Mesenchymal stem cell (in vitro differentiated cells and primary cell): ENCODE results near the gene FAM118A.

Experiments
- DNase-seq: peaks from one replicate; pipeline ENCODE4 v3.0.0-alpha.2; 2013
- H2AFZ ChIP-seq: one replicate; pipeline ENCODE4 v1.6.1; 2013; ENCODE audit warnings: low read depth, mild to moderate bottlenecking, control low read depth, inconsistent platforms, low read length, moderate library complexity
- H2AK5ac ChIP-seq: 2 replicates; pipeline ENCODE4 v1.6.1; 2013; ENCODE audit warnings: low read length, moderate library complexity, mild to moderate bottlenecking, inconsistent platforms; ENCODE audit not compliant: severe bottlenecking
- H2BK120ac ChIP-seq: one replicate; pipeline ENCODE4 v1.6.1; 2013; ENCODE audit warnings: low read depth, mild to moderate bottlenecking, inconsistent platforms, low read length, moderate library complexity
- H2BK12ac ChIP-seq, 2 experiments: one replicate each; pipeline ENCODE4 v1.6.1; 2013; ENCODE audit warnings: inconsistent platforms in 2 of 2, low read length in 2 of 2, mild to moderate bottlenecking in 2 of 2, moderate library complexity in 2 of 2, control low read depth in 1 of 2
- H2BK15ac ChIP-seq: one replicate; pipeline ENCODE4 v1.6.1; 2013; ENCODE audit warnings: mild to moderate bottlenecking, low read depth, inconsistent platforms; ENCODE audit not compliant: poor library complexity, severe bottlenecking
- H2BK5ac ChIP-seq: 2 replicates; pipeline ENCODE4 v1.6.1; 2013; ENCODE audit warnings: low read depth, mild to moderate bottlenecking, low read length, control low read depth, inconsistent platforms; ENCODE audit not compliant: poor library complexity, severe bottlenecking
- H3K14ac ChIP-seq, 2 experiments: one replicate each; pipeline ENCODE4 v1.6.1; 2013; ENCODE audit warnings: inconsistent platforms in 2 of 2, low read length in 2 of 2, control low read depth in 1 of 2, mild to moderate bottlenecking in 1 of 2, moderate library complexity in 1 of 2
- H3K18ac ChIP-seq, 2 experiments: one replicate each; pipeline ENCODE4 v1.6.1; 2013; ENCODE audit warnings: inconsistent platforms in 2 of 2, low read length in 2 of 2, control low read depth in 1 of 2, low read depth in 1 of 2, mild to moderate bottlenecking in 1 of 2
- H3K23ac ChIP-seq, 2 experiments: one replicate each; pipeline ENCODE4 v1.6.1; 2013; ENCODE audit warnings: inconsistent platforms in 2 of 2, low read length in 2 of 2, mild to moderate bottlenecking in 2 of 2, moderate library complexity in 2 of 2, control low read depth in 1 of 2
- H3K27ac ChIP-seq: 2 replicates; pipeline ENCODE4 v1.5.1; 2013; ENCODE audit warnings: mild to moderate bottlenecking, moderate library complexity, low read length, control low read depth, inconsistent platforms; ENCODE audit not compliant: poor library complexity, severe bottlenecking
- H3K27me3 ChIP-seq, 2 experiments: 2 replicates each; pipeline versions ENCODE4 v1.6.1 to v1.7.0; 2013; ENCODE audit warnings: low read length in 2 of 2, mild to moderate bottlenecking in 2 of 2, moderate library complexity in 2 of 2, control low read depth in 1 of 2, inconsistent platforms in 1 of 2; ENCODE audit not compliant: control insufficient read depth in 1 of 2, insufficient read depth in 1 of 2
- H3K36me3 ChIP-seq, 2 experiments: 2 replicates each; pipeline versions ENCODE4 v1.6.1 to v1.7.0; 2013; ENCODE audit warnings: low read length in 2 of 2, control low read depth in 1 of 2, inconsistent platforms in 1 of 2, low read depth in 1 of 2, mild to moderate bottlenecking in 1 of 2; ENCODE audit not compliant: insufficient read depth in 2 of 2, control insufficient read depth in 1 of 2
- H3K4ac ChIP-seq, 2 experiments: one replicate each; pipeline ENCODE4 v1.6.1; 2013; ENCODE audit warnings: inconsistent platforms in 2 of 2, low read length in 2 of 2, mild to moderate bottlenecking in 2 of 2, moderate library complexity in 2 of 2, control low read depth in 1 of 2, low read depth in 1 of 2
- H3K4me1 ChIP-seq: 2 replicates; pipeline ENCODE4 v1.6.1; 2013; ENCODE audit warnings: low read depth, low read length, control low read depth; ENCODE audit not compliant: control insufficient read depth, insufficient read depth
- H3K4me2 ChIP-seq: 2 replicates; pipeline ENCODE4 v1.6.1; 2013; ENCODE audit warnings: low read length, mild to moderate bottlenecking, inconsistent platforms; ENCODE audit not compliant: poor library complexity, severe bottlenecking
- H3K4me3 ChIP-seq, 2 experiments: 2 replicates each; pipeline versions ENCODE4 v1.5.1 to v1.7.0; 2013; ENCODE audit warnings: low read length in 2 of 2, mild to moderate bottlenecking in 2 of 2, control low read depth in 1 of 2, low read depth in 1 of 2; ENCODE audit not compliant: insufficient read depth in 1 of 2
- H3K79me1 ChIP-seq: replicated peaks from 2 replicates; pipeline ENCODE4 v1.6.1; 2013; ENCODE audit warnings: mild to moderate bottlenecking, control low read depth, low read length, inconsistent platforms; ENCODE audit not compliant: poor library complexity, severe bottlenecking
- H3K9ac ChIP-seq: 2 replicates; pipeline ENCODE4 v1.7.0; 2013; ENCODE audit warnings: mild to moderate bottlenecking, low read length, moderate library complexity
- H3K9me3 ChIP-seq: 2 replicates; pipeline ENCODE4 v1.7.0; 2013; ENCODE audit warnings: mild to moderate bottlenecking, low read length; ENCODE audit not compliant: control insufficient read depth
- H4K8ac ChIP-seq: one replicate; pipeline ENCODE4 v1.6.1; 2013; ENCODE audit warnings: inconsistent platforms, mild to moderate bottlenecking, low read length, moderate library complexity
- H4K91ac ChIP-seq: one replicate; pipeline ENCODE4 v1.6.1; 2013; ENCODE audit warnings: mild to moderate bottlenecking, low read length, inconsistent platforms
- WGBS: methylation state at CpG from one replicate; pipeline ENCODE4 v1.1.7; 2013; ENCODE audit warnings: mixed read lengths; 5-methylcytosine and 5-hydroxymethylcytosine counted together

Gene FAM118A

GRCh38 chr22:45305456-45306075 lies 4.2 kb upstream of the FAM118A start:
- no peak overlapping the region for H2AK5ac ChIP-seq
- H2BK15ac ChIP-seq, result no peak overlapping the region
- H3K4me2 ChIP-seq, result no peak overlapping the region
- no peaks in the 10 kb centered on the region for H3K36me3 ChIP-seq
- H3K9me3 ChIP-seq, result no peaks in the 10 kb centered on the region
- no peak overlapping the region for H3K23ac ChIP-seq
- no peak overlapping the region for H3K9ac ChIP-seq
- H3K27me3 ChIP-seq, result no peaks in the 10 kb centered on the region
- H3K4me3 ChIP-seq, result no peak overlapping the region
- no peak overlapping the region for H3K14ac ChIP-seq
- no peak overlapping the region for H3K18ac ChIP-seq
- H3K4me1 ChIP-seq, result peaks cover 9% of the 10 kb centered on the region
- no peak overlapping the region for H2BK12ac ChIP-seq
- H3K27ac ChIP-seq, result no peak overlapping the region
- H4K8ac ChIP-seq, result no peak overlapping the region
- peaks cover 4% of the 10 kb centered on the region for H3K79me1 ChIP-seq
- no peak overlapping the region for H2BK5ac ChIP-seq
- DNase-seq, result no peak
- WGBS, result 83% methylated on average over 5 of the region's 6 CpGs
- H4K91ac ChIP-seq, result no peak overlapping the region
- no peak overlapping the region for H2BK120ac ChIP-seq
- H3K4ac ChIP-seq, result no peak overlapping the region
- no peak overlapping the region for H2AFZ ChIP-seq

GRCh38 chr22:45306139-45306538 lies 3.6 kb upstream of the FAM118A start:
- Histone ChIP-seq H3K18ac (no peak overlapping the region), H3K14ac (no peak overlapping the region), H3K4me3 (no peak overlapping the region), H2BK5ac (no peak overlapping the region), H3K4ac (no peak overlapping the region), H4K91ac (no peak overlapping the region), H3K9me3 (no peaks in the 10 kb centered on the region), H3K9ac (no peak overlapping the region), H3K23ac (no peak overlapping the region), H4K8ac (no peak overlapping the region), H3K4me1 (peaks cover 13% of the 10 kb centered on the region), H2AFZ (no peak overlapping the region), H3K4me2 (no peak overlapping the region), H2AK5ac (no peak overlapping the region), H3K27me3 (no peaks in the 10 kb centered on the region), H3K79me1 (peaks cover 9% of the 10 kb centered on the region), H3K36me3 (no peaks in the 10 kb centered on the region), H3K27ac (no peak overlapping the region), H2BK15ac (no peak overlapping the region), H2BK120ac (no peak overlapping the region), H2BK12ac (no peak overlapping the region)
- no peak for DNase-seq
- WGBS, result 94% methylated on average over 8 of the region's 9 CpGs

- peak overlapping the region; percentile 40 for H4K91ac ChIP-seq
- H3K18ac ChIP-seq, result no peak overlapping the region
- peaks cover 15% of the 10 kb centered on the region for H3K4me1 ChIP-seq
- H3K14ac ChIP-seq, result no peak overlapping the region
- no peak overlapping the region for H2BK5ac ChIP-seq
- peak overlapping the region; percentile 15 for H2BK15ac ChIP-seq
- DNase-seq, result no peak
- H3K4me2 ChIP-seq, result no peak overlapping the region
- peak overlapping the region in 1 of 2 experiments; percentile 37 for H2BK12ac ChIP-seq
- H3K36me3 ChIP-seq, result peaks cover 0 to 3% of the 10 kb centered on the region in 2 experiments
- H2BK120ac ChIP-seq, result no peak overlapping the region
- peak overlapping the region; percentile 67 for H2AK5ac ChIP-seq
- H3K79me1 ChIP-seq, result peaks cover 23% of the 10 kb centered on the region
- H3K9ac ChIP-seq, result no peak overlapping the region
- H3K23ac ChIP-seq, result no peak overlapping the region
- WGBS, result 88% methylated on average over 5 of the region's 6 CpGs
- H4K8ac ChIP-seq, result peak overlapping the region; percentile 99
- H3K4ac ChIP-seq, result no peak overlapping the region
- H2AFZ ChIP-seq, result no peak overlapping the region
- H3K27me3 ChIP-seq, result no peaks in the 10 kb centered on the region
- H3K9me3 ChIP-seq, result no peaks in the 10 kb centered on the region
- no peak overlapping the region for H3K27ac ChIP-seq
- no peak overlapping the region for H3K4me3 ChIP-seq
Observed at GRCh38 chr22:45308391-45308956, 1.3 kb upstream of the FAM118A start.

GRCh38 chr22:45308957-45309421 lies 745 bp upstream of the FAM118A start:
- H4K8ac ChIP-seq, result peak overlapping the region; percentile 99
- H4K91ac ChIP-seq, result peak overlapping the region; percentile 87
- no peak overlapping the region for H2BK5ac ChIP-seq
- peak overlapping the region; percentile 50 to 88 for H3K4ac ChIP-seq
- peak overlapping the region; percentile 27 for H2BK120ac ChIP-seq
- H3K36me3 ChIP-seq, result peaks cover 0 to 3% of the 10 kb centered on the region in 2 experiments
- peak overlapping the region; percentile 91 for H3K9ac ChIP-seq
- no peaks in the 10 kb centered on the region for H3K27me3 ChIP-seq
- H3K9me3 ChIP-seq, result no peaks in the 10 kb centered on the region
- peak overlapping the region in 1 of 2 experiments; percentile 77 for H3K4me3 ChIP-seq
- H2BK15ac ChIP-seq, result no peak overlapping the region
- H2AK5ac ChIP-seq, result peak overlapping the region; percentile 67
- H3K4me1 ChIP-seq, result peaks cover 15% of the 10 kb centered on the region
- H2BK12ac ChIP-seq, result peak overlapping the region; percentile 18 to 37
- peak overlapping the region; percentile 75 for H2AFZ ChIP-seq
- H3K79me1 ChIP-seq, result peaks cover 23% of the 10 kb centered on the region
- peak overlapping the region in 1 of 2 experiments; percentile 94 for H3K14ac ChIP-seq
- peak overlapping the region; percentile 75 for H3K4me2 ChIP-seq
- H3K18ac ChIP-seq, result peak overlapping the region; percentile 93
- DNase-seq, result no peak
- WGBS, result 66% methylated on average over 25 of the region's 25 CpGs
- H3K27ac ChIP-seq, result peak overlapping the region; percentile 6
- H3K23ac ChIP-seq, result no peak overlapping the region
